ENCODE measurements around the gene RPL5. TPM values are rescaled to one million over a fixed set of nuclear protein-coding genes. Genes with fewer than 3 reads are reported as not detected.
"Not testable (repeated sequence)": the region's sequence is repeated elsewhere in the genome, so short reads cannot be mapped to it uniquely, and the experiment has no call there.

Gene RPL5
- total RNA-seq, result 1,185 and 1,195 TPM in 2 replicates

DNA sequence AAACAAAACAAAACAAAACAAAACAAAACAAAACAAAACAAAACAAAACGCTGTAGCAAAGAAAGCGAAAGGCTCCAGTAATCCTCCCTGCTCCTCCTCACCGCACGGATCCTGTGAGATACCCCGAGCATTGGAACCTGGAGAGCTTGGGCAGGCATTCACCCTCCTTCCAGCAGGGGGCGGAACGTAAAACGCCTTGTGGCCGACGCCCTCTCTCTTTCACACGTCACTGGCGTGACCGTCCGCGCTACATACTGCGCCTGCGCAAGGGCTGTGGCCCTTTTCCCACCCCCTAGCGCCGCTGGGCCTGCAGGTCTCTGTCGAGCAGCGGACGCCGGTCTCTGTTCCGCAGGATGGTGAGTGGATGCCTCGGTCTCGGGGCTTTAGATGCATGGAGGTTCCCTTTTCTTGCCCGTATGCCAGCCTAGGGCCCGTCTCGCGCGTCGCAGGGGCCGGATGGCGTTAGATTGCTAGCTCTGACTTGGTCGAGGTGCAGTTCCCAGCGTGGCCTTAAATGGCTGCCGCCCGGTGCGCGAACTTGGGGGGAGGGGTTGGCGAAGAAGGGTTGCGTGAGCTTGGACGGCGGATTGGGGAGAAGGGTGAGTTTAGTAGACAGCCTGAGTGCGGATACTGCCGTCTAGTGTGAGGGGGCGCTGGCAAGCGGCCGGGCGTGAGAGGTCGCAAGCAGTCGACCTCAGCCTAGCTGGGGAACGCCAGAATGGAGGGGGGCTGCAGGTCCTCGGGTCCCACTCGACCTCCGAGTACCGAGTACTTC lies at the start of gene RPL5:
Gene RPL5, plus strand, starts transcription at position 279 of the 775 bp plus-strand sequence. Its CDS starts 75 bp downstream, at position 354.
- peak; percentile 99 for DNase-seq (ENCODE audit: low spot score)
- intact Hi-C loops (cut with micrococcal nuclease), result loop anchor here (2.0 to 10.0 kb wide), 4 partner anchors 27 to 515 kb away; partner anchors contain the start of genes CCDC18, DR1, EVI5 and TMED5
- H3K4me1 Mint-ChIP-seq (ENCODE audit: low read depth), result peaks cover 42% of the 10 kb centered on the region
- no peaks in the 10 kb centered on the region for H3K9me3 Mint-ChIP-seq
- peak within 1 kb of the TSS; percentile 95 for H3K4me3 Mint-ChIP-seq (ENCODE audit: low read depth)
- H3K27me3 Mint-ChIP-seq (ENCODE audit: low read depth), result no peaks in the 10 kb centered on the region
- peak within 1 kb of the TSS; percentile 99 for H3K27ac Mint-ChIP-seq
- peaks cover 52% of the 10 kb centered on the region for H3K36me3 Mint-ChIP-seq (ENCODE audit: low read depth)

DNA sequence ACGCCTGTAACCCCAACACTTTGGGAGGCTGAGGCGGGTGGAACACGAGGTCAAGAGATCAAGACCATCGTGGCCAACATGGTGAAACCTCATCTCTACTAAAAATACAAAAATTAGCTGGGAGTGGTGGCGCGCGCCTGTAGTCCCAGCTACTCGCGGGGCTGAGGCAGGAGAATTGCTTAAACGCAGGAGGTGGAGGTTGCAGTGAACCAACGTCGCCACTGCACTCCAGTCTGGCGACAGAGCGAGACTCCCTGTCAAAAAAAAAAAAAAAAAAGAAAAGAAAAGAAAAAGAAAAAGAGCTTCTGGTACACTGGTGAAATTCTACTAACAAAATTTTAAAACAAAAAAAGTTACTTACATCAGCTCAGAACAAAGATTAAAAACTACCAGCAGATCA lies 48.3 kb upstream of the RPL5 start:
- intact Hi-C loops (cut with micrococcal nuclease); H3K27ac Mint-ChIP-seq; H3K36me3 Mint-ChIP-seq (ENCODE audit: low read depth); DNase-seq (ENCODE audit: low spot score); H3K9me3 Mint-ChIP-seq: not testable (repeated sequence)
- H3K27me3 Mint-ChIP-seq (ENCODE audit: low read depth), result peaks cover 71% of the 10 kb centered on the region
- H3K4me3 Mint-ChIP-seq (ENCODE audit: low read depth), result peak overlapping the region; percentile 66
- H3K4me1 Mint-ChIP-seq (ENCODE audit: low read depth), result peaks cover 14% of the 10 kb centered on the region

DNA sequence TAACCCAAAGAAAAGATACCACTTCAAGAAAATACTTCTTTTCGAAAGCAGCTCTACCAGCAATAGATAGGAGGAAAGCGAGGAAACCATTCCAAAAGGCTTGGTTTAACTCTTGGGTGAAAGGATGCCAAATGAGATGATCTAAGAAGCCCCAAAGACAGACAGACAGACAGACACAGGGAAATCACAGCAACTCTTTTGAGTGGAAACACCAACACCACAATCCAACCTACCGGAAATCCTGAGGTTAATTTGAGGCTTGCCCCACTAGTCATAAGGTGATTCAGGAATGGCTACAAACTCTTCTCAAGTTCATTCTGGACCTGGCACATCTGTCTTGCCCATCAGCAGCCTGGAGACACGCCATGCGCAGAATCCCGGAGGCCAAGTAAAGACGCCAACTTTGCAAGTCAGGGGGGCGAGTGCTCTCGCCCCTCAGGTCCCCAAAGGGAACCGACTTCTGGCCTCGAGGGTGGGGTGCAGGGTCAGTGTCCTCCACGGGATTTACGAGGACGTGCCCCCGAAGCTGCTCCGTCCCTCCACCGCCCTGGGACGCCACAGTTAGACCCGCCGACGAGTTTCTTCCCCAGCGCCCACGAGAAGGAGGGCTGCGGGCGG lies 47.7 kb upstream of the RPL5 start:
- Mint-ChIP-seq H3K4me3 (ENCODE audit: low read depth) (peak overlapping the region; percentile 66), H3K4me1 (ENCODE audit: low read depth) (peaks cover 14% of the 10 kb centered on the region), H3K9me3 (no peaks in the 10 kb centered on the region), H3K27me3 (ENCODE audit: low read depth) (peaks cover 69% of the 10 kb centered on the region), H3K36me3 (ENCODE audit: low read depth) (peaks cover 3% of the 10 kb centered on the region), H3K27ac (no peak overlapping the region)
- intact Hi-C loops (cut with micrococcal nuclease), result loop anchor here (2.0 kb wide), 1 partner anchor 47 kb away; no protein-coding TSS in a partner anchor
- peak; percentile 38 for DNase-seq (ENCODE audit: low spot score)

DNA sequence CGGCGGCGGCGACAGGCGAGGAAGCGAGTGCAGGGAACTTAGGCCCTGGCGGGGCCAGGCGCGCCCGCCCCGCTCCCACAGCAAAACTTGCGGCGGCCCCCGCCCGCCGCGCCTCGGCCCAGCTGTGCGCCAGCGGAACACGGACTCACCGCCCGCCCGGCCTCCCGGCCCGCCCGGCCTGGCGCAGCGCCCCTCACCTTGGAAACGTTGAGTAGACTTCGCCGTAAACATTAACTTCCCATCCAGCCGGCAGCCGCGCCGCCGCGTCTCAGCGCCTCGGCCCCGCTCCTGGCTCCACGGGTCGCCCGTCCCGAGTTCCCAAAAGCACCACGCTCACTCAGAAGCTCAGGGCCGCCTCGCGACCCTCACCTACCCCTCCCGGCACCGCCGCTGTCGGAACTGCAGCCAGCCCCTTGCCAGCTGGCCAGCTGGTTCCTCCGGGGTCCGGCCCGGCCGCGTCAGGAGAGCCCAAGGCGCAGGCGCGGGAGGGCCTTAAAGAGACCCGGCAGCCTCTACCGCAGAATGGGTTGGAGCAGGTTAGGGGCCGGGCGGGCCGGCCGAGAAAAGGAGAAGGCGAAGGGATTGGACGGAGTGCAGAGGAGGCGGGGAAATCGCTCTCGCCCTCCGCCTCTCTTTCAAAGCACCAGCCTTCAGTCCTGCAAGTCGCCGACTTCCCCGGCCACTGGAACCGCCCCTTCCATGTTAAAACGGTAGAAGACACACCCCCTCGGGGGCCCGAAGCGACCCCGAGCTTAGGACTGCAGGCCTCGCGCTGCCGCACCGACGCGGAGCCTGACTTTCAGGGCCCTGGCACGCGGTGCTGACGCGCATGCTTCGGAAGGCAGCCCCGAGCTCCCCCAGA lies 47.0 kb upstream of the RPL5 start, which contains the start of gene EVI5:
Gene EVI5, minus strand, starts transcription at position 470 of the 862 bp plus-strand sequence. CDS start 48,562 bp downstream, outside the sequence.
- intact Hi-C loops (cut with micrococcal nuclease), result loop anchor here (2.0 kb wide), 1 partner anchor 46 kb away; no protein-coding TSS in a partner anchor
- DNase-seq (ENCODE audit: low spot score), result peak; percentile 46
- Mint-ChIP-seq H3K4me1 (ENCODE audit: low read depth) (peaks cover 14% of the 10 kb centered on the region), H3K4me3 (ENCODE audit: low read depth) (peak within 1 kb of the TSS; percentile 66), H3K9me3 (no peaks in the 10 kb centered on the region), H3K27ac (no peak within 1 kb of the TSS), H3K27me3 (ENCODE audit: low read depth) (peaks cover 72% of the 10 kb centered on the region), H3K36me3 (ENCODE audit: low read depth) (peaks cover 3% of the 10 kb centered on the region)

DNA sequence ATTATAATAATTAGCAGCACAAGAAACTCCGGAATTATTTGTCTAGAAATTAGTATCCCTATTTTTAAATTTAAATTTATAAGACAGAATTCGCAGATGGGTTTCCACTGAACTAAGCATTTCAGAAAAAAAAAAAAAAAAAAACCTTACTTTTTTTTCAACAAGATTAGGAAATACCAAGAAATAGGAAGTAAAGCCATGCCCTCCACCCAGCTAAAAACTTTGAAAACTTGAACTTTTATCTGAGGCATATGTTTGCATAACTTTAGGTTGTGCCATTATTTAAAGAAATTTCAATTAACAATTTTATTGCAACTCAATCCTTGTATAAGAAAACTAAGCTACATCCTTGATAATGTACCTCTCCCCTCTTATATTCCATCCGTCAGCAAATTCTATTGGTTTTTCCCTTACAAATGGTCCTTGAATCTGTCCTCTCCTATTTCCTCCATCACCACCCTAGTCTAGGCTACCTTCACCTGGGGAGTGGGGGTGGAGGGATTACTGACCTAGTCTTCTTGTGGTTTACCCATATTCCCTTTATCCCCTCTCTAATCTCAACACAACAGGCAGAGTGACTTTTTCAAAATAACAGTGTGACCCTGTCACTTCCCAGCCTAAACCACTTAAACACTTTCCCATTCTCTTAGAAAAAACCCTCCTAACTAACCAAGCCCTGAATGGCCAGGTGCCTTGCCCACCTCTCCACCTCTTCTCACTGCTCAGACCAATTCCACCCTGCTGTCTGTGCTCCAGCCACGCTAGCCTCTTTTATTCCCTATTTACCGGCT lies 45.5 kb upstream of the RPL5 start:
- intact Hi-C loops (cut with micrococcal nuclease), result no loop called here
- peaks cover 14% of the 10 kb centered on the region for H3K4me1 Mint-ChIP-seq (ENCODE audit: low read depth)
- H3K27me3 Mint-ChIP-seq (ENCODE audit: low read depth), result peaks cover 75% of the 10 kb centered on the region
- H3K36me3 Mint-ChIP-seq (ENCODE audit: low read depth), result peaks cover 3% of the 10 kb centered on the region
- no peak for DNase-seq (ENCODE audit: low spot score)
- H3K4me3 Mint-ChIP-seq (ENCODE audit: low read depth), result peak overlapping the region; percentile 31
- no peak overlapping the region for H3K27ac Mint-ChIP-seq
- no peaks in the 10 kb centered on the region for H3K9me3 Mint-ChIP-seq

DNA sequence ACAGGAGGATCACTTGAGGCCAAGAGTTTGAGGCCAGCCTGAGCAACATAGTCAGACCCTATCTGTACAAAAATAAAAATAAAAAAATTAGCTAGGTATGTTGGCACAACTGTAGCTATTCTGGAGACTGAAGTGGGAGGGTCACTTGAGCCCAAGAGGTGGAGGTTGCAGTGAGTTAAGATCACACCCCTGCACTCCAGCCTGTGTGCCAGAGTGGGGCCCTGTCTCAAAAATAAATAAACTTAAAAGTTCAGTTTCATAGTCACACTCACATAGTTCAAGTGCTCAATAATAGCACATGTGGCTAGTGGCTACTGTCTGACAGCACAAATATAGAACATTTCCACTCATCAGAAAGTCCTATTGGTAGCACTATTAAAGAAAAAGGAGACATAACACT lies 41.8 kb upstream of the RPL5 start:
- H3K27me3 Mint-ChIP-seq (ENCODE audit: low read depth), result peaks cover 82% of the 10 kb centered on the region
- intact Hi-C loops (cut with micrococcal nuclease), result no loop called here
- no peaks in the 10 kb centered on the region for H3K9me3 Mint-ChIP-seq
- no peak overlapping the region for H3K4me3 Mint-ChIP-seq (ENCODE audit: low read depth)
- peaks cover 3% of the 10 kb centered on the region for H3K36me3 Mint-ChIP-seq (ENCODE audit: low read depth)
- H3K4me1 Mint-ChIP-seq (ENCODE audit: low read depth), result peaks cover 9% of the 10 kb centered on the region
- no peak overlapping the region for H3K27ac Mint-ChIP-seq
- DNase-seq (ENCODE audit: low spot score), result no peak

DNA sequence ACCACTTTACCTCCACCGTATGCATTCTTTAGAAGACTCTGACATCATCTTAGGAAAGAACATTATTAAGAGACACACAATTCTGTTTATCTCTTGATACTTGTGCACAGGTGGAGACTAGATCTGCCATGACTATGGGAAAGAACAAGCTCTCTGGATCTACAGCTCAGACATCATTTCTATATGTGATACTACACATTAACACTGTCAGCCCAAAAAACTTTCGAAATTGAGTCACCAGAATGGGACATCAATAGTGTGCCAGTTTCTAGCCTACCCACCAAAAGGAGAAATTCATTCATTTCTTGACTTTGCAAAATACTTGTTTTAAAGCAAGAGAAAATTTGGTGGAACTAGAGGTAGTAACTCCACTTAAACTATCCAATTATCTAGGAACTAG lies 41.0 kb upstream of the RPL5 start:
- Mint-ChIP-seq H3K4me1 (ENCODE audit: low read depth) (peaks cover 5% of the 10 kb centered on the region), H3K4me3 (ENCODE audit: low read depth) (no peak overlapping the region), H3K36me3 (ENCODE audit: low read depth) (no peaks in the 10 kb centered on the region), H3K27ac (no peak overlapping the region), H3K27me3 (ENCODE audit: low read depth) (peaks cover 81% of the 10 kb centered on the region), H3K9me3 (no peaks in the 10 kb centered on the region)
- DNase-seq (ENCODE audit: low spot score), result no peak
- intact Hi-C loops (cut with micrococcal nuclease), result no loop called here

DNA sequence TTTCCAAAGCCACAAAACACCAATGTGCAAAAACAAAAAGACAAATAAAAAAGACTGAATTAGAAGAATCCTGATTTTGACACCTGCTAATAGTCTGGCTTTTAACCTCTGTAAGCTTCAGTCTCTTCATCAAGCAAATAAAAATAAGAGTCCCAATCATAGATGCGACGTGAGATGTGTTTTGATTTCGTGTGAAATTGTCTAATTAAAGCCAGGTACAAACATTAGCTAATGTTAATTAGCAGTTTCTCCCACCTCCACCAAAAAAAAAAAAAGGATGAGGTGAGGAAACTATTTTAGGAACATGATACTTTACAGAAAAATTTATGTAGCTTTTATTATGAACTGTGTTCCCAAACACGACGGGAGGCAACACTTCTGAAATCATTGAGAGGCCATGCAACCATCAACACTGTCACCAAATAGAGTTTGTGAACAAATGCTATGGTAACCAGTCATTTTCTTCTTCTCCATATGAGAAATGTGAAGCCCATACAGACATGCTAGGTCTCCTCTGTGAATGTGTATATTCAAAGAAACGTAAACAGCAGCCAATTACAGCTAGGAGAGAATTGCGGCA lies 40.3 kb upstream of the RPL5 start:
- H3K27me3 Mint-ChIP-seq (ENCODE audit: low read depth), result peaks cover 77% of the 10 kb centered on the region
- peaks cover 2% of the 10 kb centered on the region for H3K4me1 Mint-ChIP-seq (ENCODE audit: low read depth)
- no peaks in the 10 kb centered on the region for H3K36me3 Mint-ChIP-seq (ENCODE audit: low read depth)
- no peak overlapping the region for H3K4me3 Mint-ChIP-seq (ENCODE audit: low read depth)
- H3K27ac Mint-ChIP-seq, result no peak overlapping the region
- intact Hi-C loops (cut with micrococcal nuclease), result no loop called here
- H3K9me3 Mint-ChIP-seq, result no peaks in the 10 kb centered on the region
- DNase-seq (ENCODE audit: low spot score), result no peak

DNA sequence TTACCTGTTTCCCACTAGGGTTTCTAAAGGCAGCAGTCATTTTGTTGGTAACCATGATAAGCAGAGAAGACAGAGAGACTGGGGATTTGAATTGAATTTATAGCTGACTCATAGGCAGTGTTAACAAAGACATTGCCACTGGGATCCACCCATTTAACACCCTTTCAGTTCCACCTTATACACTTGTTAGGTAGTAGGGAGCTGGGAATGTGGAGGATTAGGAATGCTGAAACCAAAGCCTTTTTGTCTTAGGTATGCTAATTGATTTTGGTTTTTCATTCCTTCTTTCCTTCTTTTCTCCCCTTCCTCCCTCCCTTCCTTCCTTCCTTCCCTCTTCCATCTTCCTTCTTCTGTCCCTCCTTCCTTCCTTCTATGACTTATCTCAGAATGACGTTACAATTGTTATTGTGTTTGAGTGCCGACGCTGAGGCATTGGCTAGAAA lies 39.5 kb upstream of the RPL5 start:
- Mint-ChIP-seq H3K4me3 (ENCODE audit: low read depth) (no peak overlapping the region), H3K9me3 (no peaks in the 10 kb centered on the region), H3K36me3 (ENCODE audit: low read depth) (no peaks in the 10 kb centered on the region), H3K27me3 (ENCODE audit: low read depth) (peaks cover 76% of the 10 kb centered on the region), H3K27ac (no peak overlapping the region), H3K4me1 (ENCODE audit: low read depth) (no peaks in the 10 kb centered on the region)
- DNase-seq (ENCODE audit: low spot score), result no peak
- intact Hi-C loops (cut with micrococcal nuclease), result no loop called here

DNA sequence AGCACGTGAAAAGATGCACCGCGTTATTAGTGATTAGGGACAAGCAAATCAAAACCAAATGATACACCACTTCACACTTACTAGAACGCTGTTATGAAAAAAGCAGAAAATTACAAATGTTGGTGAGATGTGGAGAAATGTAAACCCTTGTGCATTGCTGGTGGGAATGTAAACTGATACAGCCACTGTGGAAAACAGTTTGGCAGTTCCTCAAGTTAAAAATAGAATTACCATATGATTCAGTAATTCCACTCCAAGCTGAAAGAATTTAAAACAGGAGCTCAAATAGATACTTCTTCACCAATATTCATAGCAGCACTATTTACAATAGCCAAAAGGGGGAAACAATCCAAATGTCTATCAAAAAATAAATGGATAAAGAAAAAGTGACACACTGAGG lies 36.7 kb upstream of the RPL5 start:
- H3K4me1 Mint-ChIP-seq (ENCODE audit: low read depth), result no peaks in the 10 kb centered on the region
- no peak for DNase-seq (ENCODE audit: low spot score)
- no peak overlapping the region for H3K27ac Mint-ChIP-seq
- H3K4me3 Mint-ChIP-seq (ENCODE audit: low read depth), result no peak overlapping the region
- intact Hi-C loops (cut with micrococcal nuclease), result no loop called here
- H3K9me3 Mint-ChIP-seq, result no peaks in the 10 kb centered on the region
- H3K36me3 Mint-ChIP-seq (ENCODE audit: low read depth), result no peaks in the 10 kb centered on the region
- H3K27me3 Mint-ChIP-seq (ENCODE audit: low read depth), result peaks cover 55% of the 10 kb centered on the region

DNA sequence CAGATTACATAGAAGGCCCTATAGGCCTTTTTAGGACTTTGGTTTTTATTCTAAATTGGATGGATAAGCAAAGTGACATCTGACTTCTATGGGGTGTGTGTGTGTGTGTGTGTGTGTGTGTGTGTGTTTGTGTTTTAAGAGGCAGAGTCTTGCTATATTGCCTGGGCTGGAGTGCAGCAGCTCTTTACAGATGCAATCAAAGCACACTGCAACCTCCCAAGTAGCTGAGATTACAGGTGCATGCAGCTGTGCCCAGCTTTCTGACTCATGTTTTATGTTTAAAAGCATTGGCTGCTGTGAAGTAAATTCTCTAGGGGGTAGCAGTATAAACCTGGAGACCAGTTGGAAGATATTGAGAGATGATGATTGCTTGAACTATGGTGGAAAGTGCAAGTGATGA lies 34.5 kb upstream of the RPL5 start:
- intact Hi-C loops (cut with micrococcal nuclease), result no loop called here
- no peak for DNase-seq (ENCODE audit: low spot score)
- H3K4me3 Mint-ChIP-seq (ENCODE audit: low read depth), result no peak overlapping the region
- H3K4me1 Mint-ChIP-seq (ENCODE audit: low read depth), result no peaks in the 10 kb centered on the region
- H3K27ac Mint-ChIP-seq, result no peak overlapping the region
- no peaks in the 10 kb centered on the region for H3K36me3 Mint-ChIP-seq (ENCODE audit: low read depth)
- H3K27me3 Mint-ChIP-seq (ENCODE audit: low read depth), result peaks cover 45% of the 10 kb centered on the region
- H3K9me3 Mint-ChIP-seq, result no peaks in the 10 kb centered on the region

DNA sequence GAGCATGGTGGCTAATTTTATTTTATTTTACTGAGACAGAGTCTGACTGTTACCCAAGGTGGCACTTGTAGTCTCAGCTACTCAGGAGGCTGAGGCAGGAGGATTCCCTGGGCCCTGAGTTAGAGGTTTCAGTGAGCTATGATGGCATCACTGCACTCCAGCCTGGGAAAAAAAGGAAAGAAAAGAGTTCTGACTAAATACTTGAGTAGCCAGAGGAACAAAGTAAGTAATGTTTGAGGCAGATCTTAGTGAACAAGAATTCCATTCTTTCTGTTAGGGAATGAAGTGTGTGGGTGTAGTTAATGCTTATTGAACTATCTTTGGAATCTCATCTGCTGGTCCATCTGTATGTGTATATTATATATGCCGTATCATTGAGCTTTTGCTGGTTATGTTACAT lies 33.9 kb upstream of the RPL5 start:
- H3K27me3 Mint-ChIP-seq (ENCODE audit: low read depth), result peaks cover 40% of the 10 kb centered on the region
- H3K27ac Mint-ChIP-seq, result no peak overlapping the region
- H3K36me3 Mint-ChIP-seq (ENCODE audit: low read depth), result no peaks in the 10 kb centered on the region
- DNase-seq (ENCODE audit: low spot score), result no peak
- no peaks in the 10 kb centered on the region for H3K4me1 Mint-ChIP-seq (ENCODE audit: low read depth)
- H3K9me3 Mint-ChIP-seq, result no peaks in the 10 kb centered on the region
- no peak overlapping the region for H3K4me3 Mint-ChIP-seq (ENCODE audit: low read depth)
- intact Hi-C loops (cut with micrococcal nuclease), result no loop called here
